ENCODE measurements around the gene TFDP2.
"Not testable (repeated sequence)": the region's sequence is repeated elsewhere in the genome, so short reads cannot be mapped to it uniquely, and the experiment has no call there.

Gene TFDP2

GRCh38 chr3:142148792-142149672 lies at the start of gene TFDP2:
Gene TFDP2 (minus strand): TSS chr3:142149544. CDS start chr3:142101749, 47,795 bp downstream.
- DNase-seq = peak; percentile 86

- DNase-seq = no peak
Observed at GRCh38 chr3:142188846-142189245, 39.5 kb upstream of the TFDP2 start.

- no peak for DNase-seq
Observed at GRCh38 chr3:142180761-142181362, 31.5 kb upstream of the TFDP2 start.

- no peak for DNase-seq
Observed at GRCh38 chr3:142175478-142175877, 26.1 kb upstream of the TFDP2 start.

GRCh38 chr3:142174559-142174958 lies 25.2 kb upstream of the TFDP2 start:
- no peak for DNase-seq

GRCh38 chr3:142168514-142168913 lies 19.2 kb upstream of the TFDP2 start:
- no peak for DNase-seq

- DNase-seq = no peak
Observed at GRCh38 chr3:142165194-142165593, 15.8 kb upstream of the TFDP2 start.

GRCh38 chr3:142159083-142159740 lies 9.9 kb upstream of the TFDP2 start:
- DNase-seq = no peak

- DNase-seq = no peak
Observed at GRCh38 chr3:142154186-142154585, 4.8 kb upstream of the TFDP2 start.

- DNase-seq = no peak
Observed at GRCh38 chr3:142152384-142152783, 3.0 kb upstream of the TFDP2 start.

- DNase-seq = no peak
Observed at GRCh38 chr3:142151828-142152227, 2.5 kb upstream of the TFDP2 start.

- DNase-seq = no peak
Observed at GRCh38 chr3:142151240-142151639, 1.9 kb upstream of the TFDP2 start.

- no peak for DNase-seq
Observed at GRCh38 chr3:142150271-142150670, 927 bp upstream of the TFDP2 start.

GRCh38 chr3:142149673-142149992 lies 289 bp upstream of the TFDP2 start:
- no peak for DNase-seq

GRCh38 chr3:142148044-142148791 lies 1.1 kb downstream of the TFDP2 start:
- no peak for DNase-seq

GRCh38 chr3:142144587-142144986 lies 4.8 kb downstream of the TFDP2 start:
- DNase-seq = not testable (repeated sequence)

GRCh38 chr3:142140608-142141285 lies 8.6 kb downstream of the TFDP2 start:
- DNase-seq = not testable (repeated sequence)

- DNase-seq = not testable (repeated sequence)
Observed at GRCh38 chr3:142137089-142137488, 12.3 kb downstream of the TFDP2 start.

GRCh38 chr3:142134799-142135325 lies 14.5 kb downstream of the TFDP2 start:
- DNase-seq = no peak

GRCh38 chr3:142129516-142130171 lies 19.7 kb downstream of the TFDP2 start:
- no peak for DNase-seq

GRCh38 chr3:142127941-142128658 lies 21.2 kb downstream of the TFDP2 start:
- DNase-seq = no peak

All from NCI-H2029 (cell line).